GM19452 (cell line): ENCODE results near the gene NSUN7.
"Not testable (repeated sequence)": the region's sequence is repeated elsewhere in the genome, so short reads cannot be mapped to it uniquely, and the experiment has no call there.

Experiments
- ATAC-seq: cut with Tn5 transposase; IDR thresholded peaks from one replicate; pipeline ENCODE4 v1.9.1; 2021; ENCODE audit not compliant: unreplicated experiment

NSUN7 gene, protein sequence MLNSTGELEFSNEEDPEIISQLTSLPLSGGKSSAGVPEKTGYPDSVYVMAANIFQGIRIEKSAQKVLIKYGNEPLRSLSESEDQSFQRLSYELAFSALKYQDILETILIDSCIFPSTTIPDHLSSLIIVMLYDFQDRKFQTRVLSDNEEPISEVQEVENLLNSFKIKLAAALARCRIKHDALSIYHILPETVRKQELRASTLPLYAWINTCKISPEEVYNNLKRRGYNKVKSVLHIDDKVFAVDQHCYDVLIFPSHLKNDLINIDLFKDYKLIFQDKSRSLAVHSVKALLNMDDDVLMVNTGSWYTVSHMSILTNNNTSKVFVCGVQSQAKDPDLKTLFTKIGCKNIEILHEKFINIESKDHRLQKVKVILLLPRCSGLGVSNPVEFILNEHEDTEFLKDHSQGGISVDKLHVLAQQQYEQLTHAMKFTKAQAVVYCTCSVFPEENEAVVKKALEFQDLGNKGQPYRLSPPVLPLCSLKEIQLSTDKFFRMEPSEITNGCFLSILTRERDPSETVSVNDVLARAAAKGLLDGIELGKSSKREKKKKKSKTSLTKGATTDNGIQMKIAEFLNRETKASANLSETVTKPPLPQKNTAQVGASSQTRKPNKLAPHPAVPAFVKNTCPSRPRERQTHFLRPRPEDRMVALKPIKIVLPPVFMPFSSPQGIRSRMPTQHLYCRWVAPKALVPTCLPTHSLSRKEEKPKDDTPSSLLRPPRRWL

DNA sequence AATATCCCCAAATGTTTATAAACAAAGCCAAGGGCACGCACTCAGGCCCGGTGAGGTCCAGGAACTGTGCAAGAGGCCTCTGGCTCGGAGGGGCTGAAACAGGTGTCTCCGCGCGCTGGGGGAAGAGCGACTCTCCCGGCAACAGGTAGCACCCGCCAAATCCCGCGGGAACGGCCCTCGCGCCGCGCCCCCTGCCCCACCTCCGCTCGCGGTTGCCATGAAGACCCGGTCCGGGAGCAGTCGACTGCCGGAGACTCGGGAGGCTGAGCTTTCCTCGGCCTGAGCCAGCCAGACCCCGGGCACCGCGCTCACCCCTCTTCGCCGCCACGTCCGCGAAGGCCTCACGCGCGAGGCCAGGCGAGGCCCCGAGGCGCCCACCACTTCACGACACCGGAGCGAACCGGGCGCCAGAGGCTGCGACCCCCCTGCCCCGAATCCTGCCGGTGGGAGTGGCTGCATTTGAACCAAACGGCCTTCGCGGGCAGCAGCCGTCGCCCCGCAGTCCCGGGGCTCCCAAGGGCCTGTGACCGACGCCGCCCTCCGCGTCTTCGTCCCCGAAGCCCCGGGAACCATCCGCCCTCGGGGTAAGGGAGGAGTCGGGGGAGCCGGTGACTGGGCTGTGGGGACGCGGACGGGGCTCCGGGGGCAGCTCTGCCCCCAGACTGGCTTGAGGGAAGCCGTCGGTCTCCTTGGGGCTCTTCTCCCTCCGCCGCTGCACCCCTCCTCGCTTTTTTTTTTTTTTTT lies at the start of gene NSUN7:
NSUN7 (plus strand) TSS at position 239 of the 744 bp plus-strand sequence. CDS start 739 bp downstream, outside the sequence.
- ATAC-seq: peak; percentile 67

DNA sequence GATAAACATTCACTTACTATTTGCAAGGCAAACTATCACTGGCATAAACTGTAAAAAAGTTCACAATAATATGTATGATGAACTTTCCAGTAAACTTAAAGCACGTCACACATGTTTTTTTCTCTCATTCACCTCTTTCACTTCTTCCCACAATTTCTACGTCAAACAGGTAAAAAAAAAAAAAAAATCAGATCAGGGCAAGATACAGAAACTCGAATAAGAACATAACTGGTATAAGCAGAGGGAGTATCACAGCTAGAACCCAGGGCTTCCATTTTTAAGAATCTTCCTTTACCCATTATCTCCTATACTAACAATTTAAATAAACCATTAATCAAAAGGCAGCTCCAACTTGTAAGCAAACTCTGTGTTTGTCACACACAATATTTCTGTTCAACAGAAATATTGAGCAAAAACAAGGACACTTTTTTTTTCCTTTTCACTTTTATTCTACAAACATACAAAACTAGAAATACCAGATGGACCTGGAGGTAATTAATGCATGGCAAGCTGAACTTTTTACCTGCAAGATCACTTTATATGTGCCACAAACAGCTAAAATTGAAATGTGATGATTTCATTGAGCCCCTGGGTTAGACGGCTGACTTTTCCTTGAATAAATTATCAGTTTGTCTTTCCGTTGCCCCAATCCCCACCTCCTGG lies 47.5 kb upstream of the NSUN7 start:
- no peak for ATAC-seq

DNA sequence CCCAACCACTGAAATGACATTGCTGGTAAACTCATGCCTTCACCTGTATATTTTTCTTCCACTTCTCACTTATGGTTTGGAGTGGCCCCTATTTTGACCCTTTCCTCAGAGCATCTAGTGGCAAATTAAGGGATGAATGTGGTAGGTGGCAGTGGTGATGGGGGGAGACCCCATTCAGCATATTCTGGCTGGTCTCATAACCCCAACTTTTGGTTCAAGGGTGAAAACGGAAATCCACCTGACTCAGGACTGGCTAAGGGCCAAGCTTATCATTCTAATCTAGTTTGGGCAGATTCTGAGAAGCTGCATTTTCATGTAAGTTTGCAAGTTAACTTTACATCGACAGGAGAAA lies 47.0 kb upstream of the NSUN7 start:
- ATAC-seq: no peak

DNA sequence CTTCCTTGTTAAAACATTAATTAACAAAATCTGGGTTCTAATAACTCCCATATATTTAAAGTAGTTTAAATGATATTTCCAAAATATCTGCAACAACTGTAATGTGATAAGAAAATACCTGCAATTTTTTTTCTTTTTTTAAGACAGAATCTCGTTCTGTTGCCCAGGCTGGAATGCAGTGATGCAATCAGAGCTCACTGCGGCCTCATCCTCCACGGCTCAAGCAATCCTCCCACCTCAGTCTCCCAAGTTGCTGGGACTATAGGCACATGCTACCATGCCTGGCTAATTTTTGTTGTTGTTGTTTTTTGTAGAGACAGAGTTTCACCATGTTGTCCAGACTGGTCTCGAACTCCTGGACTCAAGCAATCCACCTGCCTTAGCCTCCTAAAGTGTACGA lies 45.7 kb upstream of the NSUN7 start:
- ATAC-seq: no peak

DNA sequence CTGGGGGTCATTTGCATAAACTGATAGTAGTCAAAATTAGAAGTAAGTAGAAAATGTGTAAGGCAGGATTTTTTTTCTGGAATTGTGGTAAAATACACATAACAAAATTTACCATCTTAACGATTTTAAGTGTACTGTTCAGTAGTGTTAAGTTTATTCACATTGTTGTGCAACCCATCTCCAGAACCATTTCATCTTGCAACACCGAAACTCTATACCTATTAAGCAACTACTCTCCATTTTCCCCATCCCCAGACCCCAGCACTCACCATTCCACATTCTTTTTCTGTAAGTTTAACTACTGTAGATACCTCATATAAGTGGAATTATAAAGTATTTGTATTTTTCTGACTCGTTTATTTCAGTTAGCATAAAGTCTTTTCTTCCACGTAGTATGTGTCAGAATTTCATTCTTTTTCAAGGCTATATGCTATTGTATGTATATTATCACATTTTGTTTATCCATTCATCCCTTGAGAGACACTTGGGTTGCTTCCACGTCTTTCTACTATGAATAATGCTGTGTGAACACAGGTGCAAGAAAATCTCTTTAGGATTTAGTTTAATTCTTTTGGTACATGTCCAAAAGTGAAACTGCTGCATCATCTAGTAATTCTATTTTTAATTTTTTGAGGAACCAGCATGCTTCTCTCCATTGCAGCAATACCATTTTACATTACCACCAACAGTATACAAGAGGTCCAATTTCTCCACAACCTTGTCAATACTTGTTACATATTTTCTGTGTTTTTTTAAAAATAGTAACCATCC lies 39.1 kb upstream of the NSUN7 start:
- ATAC-seq: no peak

DNA sequence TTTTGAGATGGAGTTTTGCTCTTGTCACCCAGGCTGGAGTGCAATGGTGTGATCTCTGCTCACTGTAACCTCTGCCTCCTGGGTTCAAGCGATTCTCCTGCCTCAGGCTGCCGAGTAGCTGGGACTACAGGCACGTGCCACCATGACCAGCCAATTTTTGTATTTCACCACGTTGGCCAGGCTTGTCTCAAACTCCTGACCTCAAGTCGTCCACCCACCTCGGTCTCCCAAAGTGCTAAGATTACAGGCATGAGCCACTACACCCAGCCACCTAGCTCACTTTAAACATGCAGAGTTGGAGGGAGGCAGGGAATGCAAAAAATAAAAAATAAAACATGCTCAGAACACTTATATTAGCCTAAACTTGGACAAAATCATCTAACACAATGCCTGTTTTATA lies 36.8 kb upstream of the NSUN7 start:
- not testable (repeated sequence) for ATAC-seq

DNA sequence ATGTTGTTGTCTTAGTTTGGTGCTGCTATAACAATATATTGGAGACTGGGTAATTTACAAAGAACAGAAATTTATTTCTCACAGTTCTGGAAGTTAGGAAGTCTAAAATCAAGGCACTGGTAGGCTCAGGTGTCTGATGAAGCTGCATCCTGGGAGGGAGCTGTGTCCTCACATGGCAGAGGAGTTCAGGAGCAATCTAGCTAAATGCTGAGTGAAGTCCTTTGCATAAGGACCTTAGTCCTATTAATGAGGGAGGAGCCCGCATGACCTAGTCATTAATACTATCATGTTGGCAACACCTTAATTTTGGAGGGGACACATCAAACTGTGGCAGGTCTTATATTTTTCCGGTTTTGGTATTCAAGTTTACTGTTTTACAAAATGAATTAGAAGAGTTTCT lies 36.0 kb upstream of the NSUN7 start:
- no peak for ATAC-seq

DNA sequence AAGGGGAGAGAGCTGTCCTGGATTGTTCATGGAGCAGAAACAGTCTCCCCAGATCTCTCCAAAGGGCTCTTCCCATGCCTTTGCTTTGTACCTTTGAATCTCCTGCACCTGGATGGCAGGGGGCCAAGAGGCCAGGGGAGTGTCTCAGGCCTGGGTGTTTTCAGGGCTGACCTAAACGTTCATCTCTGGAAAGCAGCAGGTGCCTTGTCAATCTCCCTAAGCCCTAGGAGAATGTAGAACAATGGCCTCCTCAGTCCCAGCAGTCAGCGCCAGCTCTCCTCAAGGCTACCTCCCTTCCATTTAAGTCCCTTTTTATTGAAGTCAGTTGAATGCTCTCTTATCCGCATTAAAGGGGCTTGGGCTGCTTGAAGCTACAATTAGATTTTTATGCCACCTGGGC lies 31.2 kb upstream of the NSUN7 start:
- peak; percentile 17 for ATAC-seq

DNA sequence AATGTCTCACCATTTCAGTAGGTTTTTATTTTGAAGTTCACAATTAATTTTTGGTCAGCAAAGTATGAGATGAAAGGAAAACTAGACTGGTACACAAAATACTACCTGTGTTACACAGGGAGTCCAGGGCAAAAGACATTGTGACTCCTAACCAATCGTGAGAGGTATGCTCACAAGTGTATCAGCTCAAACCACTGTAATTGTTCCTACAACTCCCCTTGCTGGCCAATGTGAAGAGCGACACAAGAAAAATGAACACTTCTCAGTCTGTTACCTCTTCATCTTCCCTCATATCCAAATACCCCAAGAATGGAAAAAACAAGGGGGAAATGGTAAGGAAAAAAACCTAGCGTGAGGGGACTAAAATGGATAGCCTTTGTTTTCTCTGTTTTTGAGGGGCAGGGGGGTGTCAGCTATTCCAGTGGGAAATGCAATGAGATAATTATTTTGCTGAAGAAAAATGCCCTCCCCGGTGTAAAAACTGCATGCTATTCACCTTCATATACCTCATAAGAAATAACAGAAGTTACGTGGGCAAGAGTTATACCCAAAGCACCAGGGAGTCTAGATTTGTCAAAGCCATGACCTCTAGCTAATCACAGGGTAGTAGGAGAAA lies 30.6 kb upstream of the NSUN7 start:
- peak; percentile 51 for ATAC-seq

DNA sequence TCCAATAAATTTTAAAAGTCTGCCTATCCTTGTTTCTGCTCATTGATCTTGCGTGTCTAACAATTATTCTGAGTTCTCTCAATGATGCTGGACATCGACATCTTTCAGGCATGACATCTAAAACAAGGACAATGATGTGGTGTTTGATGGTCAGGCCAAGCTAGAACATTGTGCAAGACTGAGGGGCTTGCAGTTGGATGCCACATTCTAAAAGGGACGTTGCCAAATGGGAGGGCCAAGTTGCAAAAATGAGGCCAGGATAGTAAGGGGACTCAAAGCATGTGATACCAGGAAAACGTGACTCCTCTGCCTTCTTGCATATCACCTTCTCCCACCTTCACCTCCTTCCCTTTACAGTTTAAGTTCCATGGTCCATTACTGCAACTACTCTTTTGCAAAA lies 29.4 kb upstream of the NSUN7 start:
- no peak for ATAC-seq

DNA sequence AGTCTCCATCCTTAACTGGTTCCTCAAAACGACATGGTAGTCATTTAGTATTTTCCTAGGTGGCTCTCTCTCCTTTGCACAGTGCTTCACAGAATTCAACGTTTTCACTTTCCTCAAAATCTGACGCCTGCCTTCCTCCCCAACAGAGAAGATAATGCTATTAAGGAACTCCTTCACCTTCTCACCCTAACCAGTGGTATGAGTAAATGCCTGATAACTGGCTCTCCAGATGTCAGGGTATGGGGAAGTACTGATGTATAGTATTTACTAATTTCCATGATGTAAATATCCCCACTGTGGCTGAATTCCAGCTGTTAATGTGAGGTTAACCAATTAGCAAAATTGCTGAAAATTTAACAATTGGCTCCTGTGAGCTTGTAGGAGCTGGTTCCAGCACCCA lies 28.8 kb upstream of the NSUN7 start:
- ATAC-seq: no peak

DNA sequence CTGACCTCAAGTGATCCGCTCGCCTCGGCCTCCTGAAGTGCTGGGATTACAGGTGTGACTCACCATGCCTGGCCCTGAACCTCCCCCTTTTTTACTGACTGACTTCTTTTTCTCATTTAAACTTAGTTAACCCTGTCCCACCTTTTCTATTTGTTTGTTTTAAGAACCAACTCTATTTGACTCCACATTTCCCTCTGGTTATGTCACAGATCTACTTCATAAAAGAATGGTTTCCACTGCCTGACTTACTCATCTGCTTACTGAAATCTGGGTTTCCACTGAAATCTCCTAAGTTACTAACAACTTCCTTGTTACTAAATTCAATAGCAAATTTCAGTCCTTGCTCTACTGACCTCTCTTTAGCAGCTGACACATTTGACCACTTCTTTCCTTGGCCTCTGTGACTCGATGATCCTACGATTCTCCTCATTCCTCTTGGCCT lies 28.0 kb upstream of the NSUN7 start:
- no peak for ATAC-seq

DNA sequence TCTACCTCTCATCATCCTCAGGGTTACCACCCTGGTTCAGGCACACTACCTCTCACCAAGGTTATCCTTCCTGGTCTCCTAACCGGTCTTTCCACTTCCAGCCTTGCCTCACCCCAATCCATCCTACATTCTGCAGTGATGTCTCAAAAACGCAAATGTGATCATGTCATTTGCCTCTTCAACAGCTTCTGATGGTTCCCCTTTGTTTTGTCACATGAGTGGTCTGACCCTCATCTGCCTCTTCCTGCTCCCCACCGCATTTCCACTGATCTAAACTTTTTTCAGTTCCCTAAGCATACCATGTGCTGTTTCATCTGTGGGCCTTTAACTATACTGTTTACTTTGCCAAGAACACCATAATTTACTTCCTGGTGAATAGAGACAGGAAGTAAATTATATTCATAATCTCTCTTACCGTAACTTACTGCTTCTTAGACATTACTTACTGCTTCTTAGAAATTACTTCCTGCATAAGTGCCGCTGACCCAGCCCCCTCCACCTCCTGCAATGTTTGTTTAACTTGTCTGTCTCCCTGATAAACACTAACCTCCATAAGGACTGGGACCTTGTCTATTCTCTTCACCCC lies 27.1 kb upstream of the NSUN7 start:
- peak; percentile 73 for ATAC-seq

DNA sequence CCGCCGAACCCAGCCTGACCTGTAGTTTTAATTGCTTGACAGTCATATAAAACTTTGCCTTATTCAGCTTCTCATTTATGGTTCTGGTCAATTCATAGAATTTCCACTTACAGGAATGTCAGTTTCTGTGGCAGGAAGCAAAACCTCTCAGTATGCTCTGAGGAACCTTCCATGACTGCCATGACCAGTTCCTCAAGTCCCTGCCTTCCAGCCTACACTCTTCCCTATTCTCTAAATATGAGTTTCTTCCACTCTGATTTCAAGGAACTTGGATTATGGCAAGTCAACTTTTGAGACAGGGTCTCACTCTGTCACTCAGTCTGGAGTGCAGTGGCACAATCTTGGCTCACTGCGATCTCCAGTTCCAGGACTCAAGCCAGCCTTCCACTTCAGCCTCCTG lies 26.0 kb upstream of the NSUN7 start:
- no peak for ATAC-seq

DNA sequence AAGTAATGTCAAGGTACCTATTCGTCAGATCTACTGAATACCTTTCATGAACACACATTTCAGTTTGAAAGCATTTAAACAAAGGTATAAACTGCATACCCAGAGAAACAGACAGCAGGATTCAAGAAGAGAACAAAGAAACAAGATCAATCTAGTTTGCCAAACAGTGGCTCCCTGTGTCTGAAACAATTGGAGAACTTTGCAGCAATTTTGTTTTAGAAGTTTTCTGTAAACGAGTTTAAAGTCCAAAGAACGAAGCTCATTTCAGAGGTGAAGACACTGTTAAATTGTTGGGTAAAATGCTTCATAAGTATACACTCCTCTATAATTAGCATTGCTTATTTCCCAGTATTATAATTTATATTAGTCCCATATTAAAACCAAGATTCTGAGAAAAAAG lies 21.4 kb upstream of the NSUN7 start:
- no peak for ATAC-seq

DNA sequence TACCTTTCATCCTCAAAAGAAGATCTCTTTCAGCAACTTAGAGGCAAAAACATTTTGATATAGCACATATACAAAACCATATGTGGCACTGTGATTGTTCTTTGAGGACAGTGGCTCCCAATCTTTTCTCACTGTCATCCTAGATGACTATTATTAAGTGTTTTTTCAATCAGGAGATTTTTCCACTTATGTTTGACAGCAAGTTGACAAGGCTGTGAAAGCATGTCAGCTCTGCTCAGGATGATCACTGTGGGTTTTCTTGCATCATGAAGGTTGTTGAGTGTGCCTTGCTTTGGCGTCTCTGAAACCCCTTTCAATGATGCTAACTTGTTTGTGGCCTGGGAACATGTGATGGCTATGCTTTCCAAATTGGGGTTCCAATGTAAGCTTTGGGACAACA lies 20.2 kb upstream of the NSUN7 start:
- ATAC-seq: no peak

DNA sequence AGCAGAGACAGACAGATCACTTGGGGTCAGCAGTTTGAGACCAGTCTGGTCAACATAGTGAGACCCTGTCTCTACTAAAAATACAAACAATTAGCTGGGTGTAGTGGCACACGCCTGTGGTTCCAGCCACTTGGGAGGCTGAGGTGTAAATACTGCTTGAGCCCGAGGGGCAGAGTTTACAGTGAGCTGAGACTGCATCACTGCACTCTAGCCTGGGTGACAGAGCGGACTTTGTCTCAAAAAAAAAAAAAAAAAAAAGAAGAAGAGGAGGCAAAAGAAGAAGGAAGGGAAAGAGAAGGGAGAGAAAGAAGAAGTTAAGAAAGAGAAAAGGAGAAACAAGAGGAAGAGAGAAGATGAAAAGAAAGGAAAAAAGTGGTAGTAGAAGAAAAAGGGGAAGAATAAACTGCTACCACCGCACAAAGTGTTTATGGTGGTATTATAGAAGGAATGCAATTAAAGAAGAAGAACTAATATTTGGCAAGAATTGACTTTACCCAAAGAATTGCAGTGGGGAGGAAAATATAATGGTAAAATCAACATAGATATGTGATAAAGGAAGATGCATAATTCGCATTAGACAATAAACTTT lies 19.6 kb upstream of the NSUN7 start:
- no peak for ATAC-seq

DNA sequence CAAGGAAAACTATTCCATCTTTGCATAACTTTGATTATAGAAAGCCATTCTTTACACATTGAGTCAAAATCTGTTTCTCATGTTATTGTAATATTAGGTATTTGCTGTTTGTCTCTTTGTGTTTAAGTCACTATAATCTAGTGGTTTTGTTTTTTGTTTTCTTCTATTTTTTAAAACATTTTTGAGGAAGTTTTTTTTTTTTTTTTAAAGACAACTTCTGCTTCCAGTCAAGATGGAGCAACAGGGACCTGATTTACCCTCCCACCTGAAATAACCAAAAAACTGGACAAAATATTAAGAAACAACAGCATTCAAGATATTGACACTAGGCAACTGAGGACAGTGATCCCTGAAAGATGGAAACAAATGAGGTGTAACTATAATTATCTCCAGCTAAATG lies 18.4 kb upstream of the NSUN7 start:
- ATAC-seq: no peak

DNA sequence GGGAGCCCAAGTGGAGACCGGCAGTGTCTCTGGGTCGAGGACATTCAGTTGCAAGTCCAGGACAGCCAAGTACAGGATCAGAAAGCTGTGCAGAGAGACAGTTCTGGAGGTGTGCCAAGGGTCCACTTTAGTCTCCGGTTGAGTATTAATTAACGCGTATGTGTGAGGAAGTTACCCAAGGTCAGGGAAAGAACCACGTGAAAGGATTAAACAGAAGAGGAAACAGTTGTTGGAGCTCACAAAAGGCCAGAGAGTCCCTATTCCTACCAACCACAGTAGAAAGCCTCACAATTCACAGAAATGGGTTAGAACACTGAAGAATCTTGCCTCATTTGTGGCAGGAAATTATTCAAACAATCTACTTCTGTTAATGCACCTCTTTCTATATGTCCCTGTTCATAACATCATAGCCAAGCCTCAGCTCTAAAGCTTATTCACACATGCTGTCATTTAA lies 17.9 kb upstream of the NSUN7 start:
- ATAC-seq: peak; percentile 86
